SW480 (cell line): ENCODE results near the gene EHD3.
"Not testable (repeated sequence)": the region's sequence is repeated elsewhere in the genome, so short reads cannot be mapped to it uniquely, and the experiment has no call there.

Experiments used
- DNase-seq: peaks from one replicate; pipeline ENCODE4 v3.0.0-alpha.2; 2016; ENCODE audit warnings: low spot score

Gene EHD3

DNA sequence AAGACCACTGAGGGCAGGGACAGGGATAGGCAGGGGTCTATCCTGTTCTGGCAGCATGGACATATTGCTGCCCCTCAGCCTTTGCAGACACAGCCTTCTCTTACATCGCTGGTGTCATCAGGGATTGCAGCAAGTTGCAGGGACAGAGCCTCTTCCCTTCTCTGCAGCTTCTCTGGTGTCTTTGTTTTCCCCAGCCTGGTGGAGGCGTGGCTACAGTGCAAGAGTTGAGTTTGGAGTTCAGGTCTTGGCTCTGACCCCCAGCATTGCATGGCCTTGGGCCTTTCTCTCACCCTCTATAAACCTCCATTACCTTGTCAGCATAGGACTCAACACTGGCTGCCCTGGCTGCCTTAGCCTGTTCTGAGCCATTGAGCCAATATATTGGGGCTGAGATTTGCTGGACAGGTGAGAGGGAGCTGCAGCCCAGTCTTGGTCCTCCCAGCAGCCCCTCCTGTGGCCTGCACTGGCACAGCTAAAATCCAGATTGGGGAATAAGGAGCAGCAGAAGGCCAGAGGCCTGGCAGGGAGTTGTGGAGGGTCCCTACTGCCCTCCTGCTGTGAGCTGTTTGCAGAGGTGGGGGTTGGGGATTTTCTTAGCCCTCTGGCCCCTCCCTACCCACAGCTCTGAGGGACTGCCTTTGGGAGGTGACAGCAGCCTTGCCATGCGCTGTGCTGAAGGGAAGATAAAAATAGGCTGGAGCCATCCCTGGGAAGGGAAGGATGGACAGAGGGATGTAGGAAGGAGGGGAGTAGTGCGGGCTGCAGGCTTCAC, 22.8 kb downstream of the EHD3 start:
- DNase-seq = no peak

DNA sequence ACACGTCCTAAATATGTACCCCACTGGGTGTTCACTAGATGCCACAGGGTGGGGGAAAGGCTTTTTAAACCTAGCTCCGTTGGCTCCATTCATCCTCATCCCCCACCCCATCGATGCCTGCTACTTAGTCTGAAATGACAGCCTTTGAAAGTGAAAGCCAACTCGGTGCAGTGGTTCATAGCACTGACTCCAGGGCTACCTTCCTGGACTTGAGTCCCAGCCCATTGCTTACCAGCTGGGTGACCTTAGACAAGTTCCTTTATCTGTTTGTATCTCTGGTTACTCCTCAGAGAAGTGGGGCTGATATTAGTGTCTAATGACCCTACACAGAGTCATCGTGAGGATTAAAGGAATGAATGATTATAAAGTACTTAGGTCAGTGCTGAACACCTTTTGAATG, 24.4 kb downstream of the EHD3 start:
- DNase-seq = no peak

DNA sequence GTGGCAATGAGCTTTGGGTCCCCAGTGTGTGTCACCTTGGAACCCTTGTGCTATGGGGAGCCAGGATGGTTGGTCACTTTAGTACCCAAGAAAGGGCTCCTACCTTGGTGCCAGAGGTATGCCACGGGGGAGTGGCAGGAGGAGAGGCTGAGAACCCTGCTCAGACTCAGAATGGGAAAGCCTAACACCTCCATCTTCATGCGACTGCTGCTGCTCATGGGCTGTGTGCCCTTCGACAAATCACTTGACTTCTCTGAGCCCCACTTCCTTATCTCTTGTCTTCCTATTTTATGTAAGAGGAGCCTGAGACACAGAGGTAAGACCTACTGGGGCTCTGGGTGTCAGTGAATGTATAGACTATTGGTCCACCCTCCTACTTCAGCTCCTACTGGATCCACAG, 25.1 kb downstream of the EHD3 start:
- no peak for DNase-seq

DNA sequence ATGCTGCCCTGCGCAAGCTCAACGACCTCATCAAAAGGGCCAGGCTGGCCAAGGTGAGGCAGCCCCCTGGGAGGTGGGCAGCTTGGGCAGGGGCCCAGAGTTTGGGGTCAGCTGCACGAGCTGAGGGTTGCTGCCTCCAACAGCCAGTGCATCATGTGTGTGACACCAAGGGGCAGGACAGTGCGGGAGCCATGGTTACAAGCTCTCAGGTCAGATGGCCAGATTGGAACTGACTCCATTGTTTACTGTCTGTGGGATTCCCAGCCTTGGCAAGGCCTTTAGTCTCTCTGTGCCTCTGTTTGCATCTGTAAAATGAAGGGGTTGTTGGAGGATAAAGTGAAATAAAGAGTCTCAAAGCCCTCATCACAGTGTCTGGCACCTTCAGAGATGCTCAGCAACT, 26.9 kb downstream of the EHD3 start:
- DNase-seq = no peak

DNA sequence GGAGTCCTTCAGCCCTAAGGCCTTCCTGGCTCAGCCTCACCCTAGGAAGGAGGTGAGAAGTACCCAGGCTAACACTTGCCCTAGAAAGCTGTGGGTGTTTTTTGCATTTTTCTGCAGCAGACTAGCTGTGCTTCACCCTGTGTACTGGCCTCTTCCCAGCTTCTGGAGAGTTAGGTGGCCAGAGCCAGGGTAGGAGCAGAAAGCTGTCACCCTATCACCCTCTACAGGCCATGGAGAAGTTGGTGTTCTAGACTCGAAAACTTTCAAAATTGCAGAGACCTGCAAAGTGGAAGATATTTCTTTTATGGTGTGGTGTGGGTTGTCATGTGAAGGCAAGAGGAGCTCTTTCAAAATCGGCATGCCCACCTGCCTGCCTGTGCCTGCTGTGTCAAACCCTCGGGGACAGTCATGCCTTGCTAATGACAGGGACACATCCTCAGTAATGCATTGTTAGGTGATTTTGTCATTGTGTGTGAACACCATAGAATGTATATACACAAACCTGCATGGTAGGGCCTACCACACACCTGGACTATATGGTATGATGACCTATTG, 29.8 kb downstream of the EHD3 start:
- no peak for DNase-seq

DNA sequence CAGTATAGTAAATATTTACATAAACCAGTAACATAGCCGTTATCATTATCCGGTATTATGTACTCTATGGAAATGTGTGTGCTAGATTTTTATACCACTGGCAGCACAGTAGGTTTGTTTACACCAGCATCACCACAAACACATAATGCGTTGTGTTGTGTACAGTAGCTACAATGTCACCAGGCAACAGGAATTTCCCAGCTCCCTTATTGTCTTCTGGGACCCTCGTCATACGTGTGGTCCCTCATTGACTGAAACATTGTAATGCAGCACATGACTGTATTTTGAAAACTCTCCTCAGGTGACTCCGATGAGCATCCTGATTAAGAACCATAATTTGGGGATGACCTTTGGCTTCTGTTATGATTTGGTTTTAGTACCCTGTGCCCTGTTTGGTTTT, 31.3 kb downstream of the EHD3 start:
- DNase-seq = no peak

DNA sequence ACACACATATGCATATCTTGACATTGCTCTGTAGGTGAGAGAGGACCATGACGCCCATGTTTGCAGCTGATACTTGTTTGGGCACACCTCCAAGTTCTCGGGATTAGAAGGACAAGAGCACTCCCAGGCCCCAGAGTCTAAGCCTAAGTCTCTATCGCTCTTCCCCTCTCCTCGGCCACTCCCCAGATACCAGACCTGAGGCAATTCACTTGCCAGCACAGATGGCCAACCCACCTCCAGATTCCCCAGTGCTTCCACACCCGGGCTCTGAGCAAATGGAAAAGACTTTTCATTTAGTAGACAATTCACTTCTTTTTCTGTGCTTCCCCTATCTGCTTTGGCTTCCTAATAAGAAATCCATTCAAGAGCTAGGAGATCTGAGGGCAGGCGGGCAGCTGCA, 32.9 kb downstream of the EHD3 start:
- no peak for DNase-seq

DNA sequence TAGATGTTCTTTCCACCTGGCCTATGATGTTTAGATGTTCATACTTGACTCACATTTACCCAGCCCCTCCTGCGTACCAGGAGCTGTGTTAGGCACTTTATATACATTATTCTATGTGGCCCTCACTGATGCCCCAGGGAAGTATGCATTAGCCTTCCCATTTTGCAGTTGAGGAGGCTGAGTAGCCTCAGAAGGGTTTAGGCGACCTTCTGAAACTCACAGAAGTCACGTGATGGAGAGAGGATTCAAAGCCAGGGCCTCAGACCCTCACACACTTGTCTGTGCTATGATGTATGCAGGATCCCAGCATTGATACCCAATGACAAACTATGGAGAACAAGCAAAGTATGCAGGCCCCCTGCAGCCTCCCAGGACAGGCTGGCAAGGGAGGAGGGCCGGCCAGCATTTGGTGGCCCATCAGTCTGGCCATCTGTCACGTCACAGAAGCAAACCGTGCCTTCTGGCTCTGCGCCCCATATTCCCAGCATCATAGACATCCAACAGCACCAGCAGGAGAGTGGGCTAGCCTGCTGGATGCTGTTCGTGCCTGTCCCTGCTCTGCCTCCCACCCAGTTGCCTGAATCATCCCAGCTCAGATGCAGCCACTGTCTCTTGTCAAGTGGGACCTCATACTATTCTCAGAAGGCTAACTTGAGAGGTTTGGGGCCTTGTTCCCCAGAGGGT, 33.6 kb downstream of the EHD3 start:
- DNase-seq = no peak

DNA sequence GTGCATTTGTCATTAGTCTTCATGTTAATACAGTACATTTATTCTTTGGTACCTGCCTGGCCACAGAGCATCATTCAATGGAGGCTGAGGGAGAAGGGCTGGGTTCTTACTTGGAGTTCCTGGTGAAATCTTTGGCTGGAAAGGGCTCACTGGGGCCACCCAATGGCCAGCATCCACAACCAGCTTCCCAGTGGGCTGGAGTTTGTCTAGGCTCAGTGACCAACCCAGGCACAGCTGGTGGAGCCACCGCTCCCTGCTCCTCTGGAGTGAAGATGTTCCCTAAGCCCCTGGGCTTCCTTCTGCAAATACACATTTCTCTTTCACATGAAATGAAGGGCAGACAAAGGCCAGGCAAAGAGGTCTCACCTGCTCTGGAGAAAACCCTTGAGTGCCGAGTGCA, 34.4 kb downstream of the EHD3 start:
- no peak for DNase-seq

DNA sequence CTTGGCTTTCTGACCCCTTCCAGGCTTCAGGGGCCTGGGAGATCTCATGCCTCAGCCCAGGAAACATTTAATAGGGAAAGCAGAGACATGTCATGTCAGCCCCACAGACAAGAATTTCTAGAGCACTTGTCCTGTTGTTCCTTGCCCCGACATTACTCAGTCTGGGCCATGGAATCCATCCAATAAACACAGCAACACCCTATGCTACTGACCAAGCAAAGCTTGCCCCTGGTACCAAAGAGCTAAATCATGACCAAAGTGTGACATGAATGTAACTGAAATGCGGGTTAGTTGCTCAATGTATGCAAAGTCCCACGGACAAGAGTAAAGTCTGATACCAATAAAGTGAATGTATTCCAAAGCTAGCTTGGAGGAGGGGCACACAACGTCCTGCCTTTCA, 35.1 kb downstream of the EHD3 start:
- no peak for DNase-seq

DNA sequence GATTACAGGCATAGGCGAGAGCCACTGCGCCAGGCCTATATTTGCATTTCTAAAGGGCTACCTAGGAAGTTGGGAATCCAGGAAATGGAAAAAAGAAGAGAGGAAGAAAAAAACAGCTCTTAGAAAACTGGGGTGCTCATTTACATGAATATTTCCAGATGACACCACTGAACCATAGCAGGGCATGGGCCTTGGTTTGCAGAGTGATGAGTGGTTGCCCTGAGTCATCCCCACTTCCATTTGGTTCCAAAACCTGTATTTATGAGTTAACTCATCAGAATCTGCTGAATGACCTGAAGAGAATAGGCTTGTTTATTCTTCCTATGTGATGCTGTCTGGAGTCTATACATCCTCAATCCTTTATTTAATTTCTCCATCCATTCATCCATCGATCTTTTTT, 36.2 kb downstream of the EHD3 start:
- no peak for DNase-seq

DNA sequence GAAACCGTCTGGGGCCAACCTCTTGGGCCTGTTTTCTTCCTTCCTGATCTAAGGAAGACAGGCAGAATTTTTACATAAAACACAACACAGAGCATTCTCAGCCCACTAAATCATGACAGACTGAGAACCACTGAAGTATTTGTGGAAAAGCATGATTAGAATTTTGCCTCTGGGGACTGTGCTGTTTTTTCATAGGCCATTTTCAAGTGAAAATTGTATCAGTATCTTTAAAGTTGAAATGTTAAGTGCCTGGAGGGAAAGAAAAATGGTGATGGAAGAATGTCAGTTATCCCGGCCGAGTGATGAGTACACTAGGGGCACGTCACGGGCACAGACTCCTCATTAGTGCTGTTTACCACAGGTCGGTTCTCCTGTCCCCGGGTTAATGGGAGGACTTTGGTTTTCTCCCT, 36.9 kb downstream of the EHD3 start:
- no peak for DNase-seq

DNA sequence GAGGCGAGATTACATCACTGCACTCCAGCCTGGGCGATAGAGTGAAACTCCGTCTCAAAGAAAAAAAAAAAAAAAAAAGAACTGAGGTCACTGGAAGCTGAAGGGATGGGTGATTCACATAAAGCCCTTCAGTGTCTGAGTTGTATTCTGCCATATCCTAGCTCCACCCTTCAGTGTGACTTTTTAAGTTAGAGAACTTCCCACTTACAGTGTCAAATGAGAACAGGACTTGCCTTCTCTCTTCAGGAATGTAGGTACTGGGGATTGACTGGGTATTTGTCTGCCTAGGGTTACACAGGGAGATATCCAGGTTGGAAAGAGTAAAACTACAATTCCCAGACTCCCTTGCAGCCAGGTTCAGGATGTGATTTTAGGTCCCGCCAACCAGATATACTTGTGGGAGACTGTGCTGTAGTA, 37.9 kb downstream of the EHD3 start:
- DNase-seq = no peak

DNA sequence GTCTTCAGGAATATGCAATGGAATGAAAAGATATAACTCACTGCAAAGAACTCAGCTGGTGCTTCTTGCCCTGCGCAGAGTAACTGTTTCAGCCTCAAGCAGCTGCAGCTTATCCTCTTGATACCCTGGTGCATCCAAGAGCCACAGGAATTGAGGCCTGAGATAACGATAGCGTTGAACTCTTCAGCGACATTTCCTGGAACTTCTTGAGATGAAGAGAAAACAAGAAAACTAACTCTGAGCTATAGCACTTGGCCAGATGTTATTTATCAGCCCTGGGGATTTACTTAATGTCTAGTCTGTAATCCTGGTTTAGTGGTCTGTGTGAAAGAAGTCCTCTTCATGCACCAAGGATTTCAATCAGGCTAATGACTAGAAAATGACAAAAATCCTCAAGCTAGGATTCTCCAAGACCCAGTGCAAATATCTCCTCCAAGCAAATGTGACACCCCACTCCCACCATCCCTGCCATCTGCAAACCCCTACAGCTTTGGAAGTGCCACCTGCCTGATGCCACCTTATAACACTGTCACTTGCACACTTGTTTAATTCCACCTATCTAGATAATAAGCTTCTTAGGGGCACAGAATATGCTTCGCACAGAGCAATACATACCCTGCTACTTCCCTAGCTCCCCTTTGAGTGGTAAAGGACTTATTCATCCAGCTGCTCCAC, 40.6 kb downstream of the EHD3 start:
- no peak for DNase-seq

DNA sequence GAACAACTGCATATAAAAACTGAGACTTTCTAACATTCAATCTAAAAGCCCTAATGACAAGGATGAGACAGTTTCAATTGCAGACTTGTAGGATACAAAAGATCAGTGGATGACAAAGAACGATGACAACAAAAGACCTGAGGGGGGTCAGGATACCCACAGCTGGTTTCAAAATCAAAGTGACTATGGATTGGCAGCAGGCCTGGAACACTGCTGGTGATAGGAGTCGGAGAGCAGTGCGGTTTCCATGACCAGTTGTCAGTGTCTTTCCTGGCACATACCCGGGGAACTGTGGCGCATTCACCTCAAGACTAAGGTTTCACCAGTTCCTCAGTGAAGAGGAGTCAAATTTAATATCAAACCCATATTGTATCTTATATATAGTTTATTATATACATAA, 42.0 kb downstream of the EHD3 start:
- no peak for DNase-seq

DNA sequence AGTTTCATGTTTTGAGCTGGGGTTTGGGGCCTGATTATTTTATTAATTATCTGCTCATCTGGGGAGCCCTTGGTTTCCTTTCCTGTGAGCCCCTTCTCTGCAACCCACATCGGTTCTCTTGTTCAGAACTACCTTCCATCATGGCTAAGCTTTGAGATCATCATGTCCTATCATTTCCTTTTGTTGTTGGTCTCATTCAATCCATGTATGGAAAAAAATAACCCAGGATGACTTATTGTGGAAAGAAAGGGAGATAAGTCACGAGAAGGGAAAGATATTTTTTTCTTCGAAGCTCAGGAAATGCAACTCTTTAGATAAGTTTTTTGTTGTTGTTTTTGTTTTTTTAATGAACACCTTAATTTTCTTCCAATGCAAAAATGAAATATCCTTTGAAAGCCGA, 43.7 kb downstream of the EHD3 start:
- no peak for DNase-seq

DNA sequence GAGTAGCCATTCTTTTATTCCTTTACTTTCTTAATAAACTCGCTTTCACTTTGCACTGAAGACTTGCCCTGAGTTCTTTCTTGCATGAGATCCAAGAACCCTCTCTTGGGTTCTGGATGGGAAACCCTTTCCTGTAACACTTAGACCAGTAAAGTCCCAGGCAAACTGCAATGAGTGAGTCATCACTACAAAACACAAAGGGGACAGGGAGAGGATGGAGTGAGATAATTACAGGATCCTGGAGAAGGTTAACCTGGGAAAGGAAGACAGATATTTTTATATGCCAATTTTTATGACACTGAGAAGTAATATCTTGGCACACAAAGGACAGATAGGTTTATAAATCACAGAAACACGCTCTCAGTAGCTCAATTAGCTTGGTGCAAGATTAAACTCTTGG, 48.7 kb downstream of the EHD3 start:
- DNase-seq = peak; percentile 20

DNA sequence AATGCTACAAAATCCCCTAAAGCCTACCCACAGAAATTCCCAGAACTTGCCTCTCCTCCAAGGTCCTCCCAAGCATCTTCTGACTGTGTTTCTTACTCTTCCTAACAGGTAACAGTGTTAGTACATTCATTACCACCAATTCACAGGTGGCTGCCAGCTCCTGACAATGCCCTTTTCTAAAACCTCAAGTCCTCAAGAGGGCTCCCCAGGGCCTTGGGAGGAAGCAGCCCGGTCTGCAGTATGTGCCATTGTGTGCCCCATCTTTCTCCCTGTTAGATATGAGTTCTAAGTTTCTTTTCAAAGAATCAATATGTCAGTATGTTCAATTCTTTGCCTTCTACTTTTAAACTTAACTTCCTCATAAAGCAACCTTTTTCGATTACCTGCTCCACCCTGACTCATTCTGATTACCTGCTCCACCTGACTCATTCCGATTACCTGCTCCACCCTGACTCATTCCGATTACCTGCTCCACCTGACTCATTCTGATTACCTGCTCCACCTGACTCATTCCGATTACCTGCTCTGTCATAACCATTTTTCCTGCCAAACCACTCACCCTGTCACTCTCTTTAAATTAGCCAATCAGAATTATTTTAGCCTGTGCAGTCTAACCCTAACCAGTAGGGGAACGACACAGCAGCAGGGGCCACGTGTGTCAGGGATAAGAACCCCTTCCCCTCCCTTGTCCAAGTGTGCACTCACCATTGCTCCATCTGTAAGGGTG, 49.4 kb downstream of the EHD3 start:
- not testable (repeated sequence) for DNase-seq

DNA sequence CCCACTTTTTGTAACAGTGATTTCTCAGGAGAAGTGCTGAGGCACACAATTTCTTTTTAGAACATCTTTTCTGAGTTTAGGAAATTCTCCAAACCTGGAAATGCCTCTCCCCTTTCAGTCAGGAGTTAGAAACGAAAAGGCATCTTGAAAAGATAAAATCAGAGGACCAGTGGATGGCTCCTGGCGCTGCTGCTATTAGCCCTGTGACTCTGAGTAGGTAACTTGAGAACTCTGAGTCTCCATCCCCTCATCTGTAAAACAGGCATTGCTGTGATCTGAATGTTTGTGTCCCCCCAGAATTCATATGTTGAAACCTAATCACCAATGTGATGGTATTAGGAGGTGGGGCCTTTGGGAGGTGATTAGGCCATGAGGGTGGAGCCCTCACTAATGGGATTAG, 50.2 kb downstream of the EHD3 start:
- no peak for DNase-seq

DNA sequence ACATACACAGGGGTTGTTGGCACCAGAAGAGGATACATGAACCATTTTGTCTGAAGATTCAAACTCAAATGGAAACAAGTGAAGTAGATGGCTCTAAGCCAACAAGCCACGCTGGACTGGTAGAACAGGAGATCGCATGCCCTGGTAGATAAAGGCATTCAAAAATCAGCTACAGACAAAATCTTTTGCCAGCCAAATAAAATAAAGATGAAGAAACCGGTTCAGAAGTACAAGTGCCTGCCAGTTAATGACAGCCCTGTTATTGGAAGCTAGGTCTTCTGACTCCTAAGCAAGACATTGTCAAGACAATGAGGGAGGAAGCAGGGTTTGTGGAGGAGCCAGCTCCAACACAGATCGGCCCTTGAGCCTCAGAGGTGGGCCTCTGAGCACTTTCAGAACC, 52.3 kb downstream of the EHD3 start:
- DNase-seq = no peak

DNA sequence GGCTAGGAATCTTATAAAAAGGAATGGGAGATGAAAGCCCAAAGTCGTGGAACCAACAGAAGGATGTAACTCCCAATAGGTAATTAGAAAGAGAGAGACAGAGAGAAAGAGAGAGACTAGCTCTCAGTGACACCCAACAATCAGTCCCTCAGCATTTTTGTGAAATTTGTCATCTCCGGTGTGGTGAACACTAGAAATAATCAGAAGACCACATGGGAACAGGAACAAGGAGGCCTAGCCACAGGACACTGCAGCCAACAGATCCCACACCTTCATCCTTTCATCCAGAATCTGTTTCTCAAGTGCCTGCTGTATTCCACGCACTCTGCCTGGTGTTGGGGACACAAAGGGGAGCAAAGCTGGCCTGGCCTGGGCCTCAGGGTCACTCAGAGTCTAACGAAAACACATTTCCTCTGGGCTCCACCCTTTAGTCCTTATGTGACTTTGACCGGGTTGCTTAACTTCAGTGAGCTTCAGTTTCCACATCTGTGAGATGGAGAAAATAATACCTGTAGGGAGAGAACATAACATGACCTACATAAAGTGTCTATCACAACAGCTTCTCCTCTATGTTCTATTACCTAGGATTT, 53.1 kb downstream of the EHD3 start:
- peak; percentile 56 for DNase-seq

DNA sequence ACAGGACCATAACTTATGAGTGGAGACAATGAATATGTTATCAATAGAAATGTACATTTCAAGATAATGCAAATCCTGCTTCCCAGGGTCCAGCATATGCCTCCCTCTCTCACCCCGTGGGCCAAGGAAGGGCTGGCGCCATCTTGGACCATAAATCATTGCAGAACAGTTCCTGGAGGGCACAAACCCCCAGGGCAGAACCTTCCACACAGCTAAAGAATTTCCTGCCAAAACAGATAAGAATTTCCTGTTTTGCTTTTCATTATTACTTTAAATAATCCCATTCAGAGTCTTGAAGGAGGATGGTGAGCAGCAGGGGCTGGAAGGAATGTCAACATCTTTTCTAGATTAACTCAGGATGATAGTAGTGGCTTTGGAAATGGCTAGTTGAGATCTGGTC, 53.7 kb downstream of the EHD3 start:
- no peak for DNase-seq
